SK-N-MC (cell line): Measurements from ENCODE around the gene RAB15.

ENCODE experiments used
- DNase-seq: peaks from one replicate; pipeline ENCODE4 v3.0.0-alpha.2; 2011; ENCODE audit warnings: low read depth, low spot score
- H3K27ac ChIP-seq: fragments of 200-600 bp; sonication (generic); 2 replicates; pipeline ENCODE4 v1.5.1; 2016; ENCODE audit warnings: mixed run types
- H3K36me3 ChIP-seq: fragments of 200-600 bp; sonication (generic); 2 replicates; pipeline ENCODE4 v1.6.1; 2017; ENCODE audit warnings: antibody characterized with exemption, low read length, mixed read lengths; ENCODE audit not compliant: insufficient read depth
- H3K4me3 ChIP-seq: fragments of 200-600 bp; sonication (generic); 2 replicates; pipeline ENCODE4 v1.5.1; 2016
- H3K9ac ChIP-seq: fragments of 200-600 bp; sonication (generic); 2 replicates; pipeline ENCODE4 v1.8.0; 2017; ENCODE audit warnings: mixed run types, mixed read lengths; ENCODE audit not compliant: insufficient read length
- H3K9me3 ChIP-seq: fragments of 200-600 bp; sonication (generic); 2 replicates; pipeline ENCODE4 v1.6.1; 2017; ENCODE audit warnings: low read depth, mild to moderate bottlenecking, antibody characterized with exemption, low read length, moderate library complexity, mixed read lengths
- EZH2 ChIP-seq: fragments of 200-600 bp; sonication (generic); IDR thresholded peaks from one replicate; pipeline ENCODE4 v1.6.1; 2017; ENCODE audit warnings: antibody characterized with exemption
- FOXP2 ChIP-seq: optimal IDR thresholded peaks from 2 replicates; pipeline ENCODE3; 2011; ENCODE audit warnings: mild to moderate bottlenecking, moderate library complexity; ENCODE audit not compliant: insufficient read depth; ENCODE audit errors: extremely low read length, control extremely low read depth
- POLR2AphosphoS5 ChIP-seq: IDR thresholded peaks from 2 replicates; pipeline ENCODE4 v1.6.1; 2012; ENCODE audit warnings: mild to moderate bottlenecking, low read depth, low read length, borderline replicate concordance

RAB15 gene

DNA sequence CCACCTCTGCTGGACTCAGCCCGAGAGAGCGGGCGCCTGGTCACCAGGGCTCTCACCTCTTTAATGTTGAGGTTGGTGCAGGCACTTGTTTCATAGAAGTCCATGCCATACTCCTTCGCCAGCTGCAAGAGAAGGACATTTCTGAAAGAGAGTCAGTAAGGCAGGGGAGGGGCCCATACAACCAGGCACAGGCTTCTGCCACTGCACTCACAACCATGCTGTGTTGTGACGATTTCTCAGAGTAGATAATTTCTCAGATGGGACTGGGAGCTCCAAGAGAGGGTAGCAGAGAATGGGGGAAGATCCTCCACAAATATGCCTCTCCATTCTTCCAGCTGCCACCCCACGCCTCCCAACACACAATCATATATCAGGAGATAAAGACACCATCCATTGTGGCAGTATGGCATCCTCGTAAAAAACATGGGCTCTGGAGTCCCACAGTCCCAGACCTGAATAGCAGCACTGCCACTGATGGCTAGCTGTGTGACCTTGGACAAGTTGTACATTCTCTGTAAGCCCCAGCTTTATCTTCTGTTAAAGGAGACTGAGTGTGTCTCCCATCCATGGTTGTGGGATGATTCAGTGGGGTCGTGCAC, 23.4 kb downstream of the RAB15 start:
- DNase-seq, result no peak
- TF ChIP-seq EZH2 (no peak), POLR2AphosphoS5 (no peak), FOXP2 (no peak)

GRCh38 chr14:64947710-64948611, 24.2 kb downstream of the RAB15 start:
- no peak overlapping the region for H3K4me3 ChIP-seq

More for the DNA sequence above, 23.4 kb downstream of the RAB15 start:
- no peak overlapping the region for H3K4me3 ChIP-seq
- H3K9ac ChIP-seq, result no peak overlapping the region
- no peak overlapping the region for H3K27ac ChIP-seq
- no peaks in the 10 kb centered on the region for H3K9me3 ChIP-seq
- peaks cover 10% of the 10 kb centered on the region; the same call in 1 of the 2 replicates for H3K36me3 ChIP-seq

GRCh38 chr14:64946310-64947045, 25.7 kb downstream of the RAB15 start:
- no peaks in the 10 kb centered on the region for H3K9me3 ChIP-seq
- H3K9ac ChIP-seq, result no peak overlapping the region
- peaks cover 10% of the 10 kb centered on the region; the same call in 1 of the 2 replicates for H3K36me3 ChIP-seq
- H3K27ac ChIP-seq, result no peak overlapping the region
- TF ChIP-seq POLR2AphosphoS5 (no peak), FOXP2 (no peak), EZH2 (no peak)
- DNase-seq, result no peak
- no peak overlapping the region for H3K4me3 ChIP-seq

More at GRCh38 chr14:64947710-64948611, 24.2 kb downstream of the RAB15 start:
- Histone ChIP-seq H3K36me3 (peaks cover 10% of the 10 kb centered on the region; the same call in 1 of the 2 replicates), H3K9ac (no peak overlapping the region), H3K9me3 (no peaks in the 10 kb centered on the region), H3K27ac (no peak overlapping the region)
- no peak for TF ChIP-seq FOXP2
- DNase-seq, result no peak

- Histone ChIP-seq H3K4me3 (no peak overlapping the region), H3K9me3 (no peaks in the 10 kb centered on the region), H3K27ac (no peak overlapping the region), H3K9ac (no peak overlapping the region), H3K36me3 (peaks cover 8% of the 10 kb centered on the region; the same call in 1 of the 2 replicates)
- no peak for TF ChIP-seq FOXP2
- TF ChIP-seq EZH2, result no peak
- no peak for TF ChIP-seq POLR2AphosphoS5
- no peak for DNase-seq
These were observed 26.5 kb downstream of the RAB15 start for GRCh38 chr14:64945431-64946178.

- TF ChIP-seq POLR2AphosphoS5, result no peak
- no peak for TF ChIP-seq FOXP2
- TF ChIP-seq EZH2, result no peak
- Histone ChIP-seq H3K36me3 (peaks cover 4% of the 10 kb centered on the region; the same call in 1 of the 2 replicates), H3K9me3 (no peaks in the 10 kb centered on the region), H3K4me3 (no peak overlapping the region), H3K27ac (no peak overlapping the region), H3K9ac (no peak overlapping the region)
- no peak for DNase-seq
These were observed 27.3 kb downstream of the RAB15 start for GRCh38 chr14:64944861-64945260.

GRCh38 chr14:64944041-64944440, 28.1 kb downstream of the RAB15 start:
- H3K9ac ChIP-seq, result no peak overlapping the region
- DNase-seq, result no peak
- no peak overlapping the region for H3K27ac ChIP-seq
- no peak overlapping the region for H3K4me3 ChIP-seq
- H3K9me3 ChIP-seq, result no peaks in the 10 kb centered on the region
- peaks cover 4% of the 10 kb centered on the region; the same call in 1 of the 2 replicates for H3K36me3 ChIP-seq
- TF ChIP-seq POLR2AphosphoS5 (no peak), EZH2 (no peak), FOXP2 (no peak)

DNA sequence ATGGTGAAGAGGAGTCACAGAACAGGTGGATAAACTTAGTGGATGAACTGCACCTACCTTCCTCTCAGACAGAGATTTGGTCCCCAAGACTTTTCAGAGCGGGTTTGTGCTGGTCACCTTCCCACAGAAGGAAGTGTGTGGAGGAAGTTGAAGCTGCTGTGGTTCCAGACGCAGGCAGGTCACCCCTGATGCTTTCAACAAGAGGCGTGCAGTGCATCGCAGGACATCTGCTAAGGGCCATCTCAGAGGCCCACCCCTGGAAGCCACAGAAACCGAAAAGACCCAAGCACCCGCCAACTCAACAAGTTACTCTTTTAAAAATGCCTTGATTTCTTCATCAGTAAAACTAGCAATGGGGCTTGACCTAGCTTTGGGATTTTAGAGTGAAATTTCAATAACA, 28.6 kb downstream of the RAB15 start:
- no peak overlapping the region for H3K27ac ChIP-seq
- H3K4me3 ChIP-seq, result no peak overlapping the region
- H3K9ac ChIP-seq, result no peak overlapping the region
- peaks cover 4% of the 10 kb centered on the region; the same call in 1 of the 2 replicates for H3K36me3 ChIP-seq
- H3K9me3 ChIP-seq, result no peaks in the 10 kb centered on the region
- DNase-seq, result no peak
- TF ChIP-seq EZH2 (no peak), FOXP2 (no peak), POLR2AphosphoS5 (no peak)
